Tibial nerve (tissue), 4 donors: ENCODE data around the gene MDFI.

Experiments used
- EP300 ChIP-seq, 2 donors: sonication (generic); formaldehyde crosslinking; IDR thresholded peaks; one replicate each; pipeline ENCODE4 v1.6.1; 2017; ENCODE audit warnings: antibody characterized with exemption in 2 of 2, mild to moderate bottlenecking in 1 of 2
- POLR2A ChIP-seq, 2 donors: fragments of 450-650 bp; IDR thresholded peaks; one replicate each; pipeline ENCODE4 v1.6.1; 2017; ENCODE audit warnings: antibody characterized with exemption in 2 of 2, mild to moderate bottlenecking in 2 of 2, moderate library complexity in 2 of 2
- TF ChIP-seq, protein P1 (sequence below), 5 experiments: fragments of 200-600 bp in 3 of 5; fragments of 450-650 bp in 2 of 5; sonication (generic) in 3 of 5; IDR thresholded peaks; one replicate each; pipeline ENCODE4 v1.5.1; 2016 to 2019; ENCODE audit warnings: antibody characterized with exemption in 5 of 5, mild to moderate bottlenecking in 3 of 5, moderate library complexity in 2 of 5

DNA sequence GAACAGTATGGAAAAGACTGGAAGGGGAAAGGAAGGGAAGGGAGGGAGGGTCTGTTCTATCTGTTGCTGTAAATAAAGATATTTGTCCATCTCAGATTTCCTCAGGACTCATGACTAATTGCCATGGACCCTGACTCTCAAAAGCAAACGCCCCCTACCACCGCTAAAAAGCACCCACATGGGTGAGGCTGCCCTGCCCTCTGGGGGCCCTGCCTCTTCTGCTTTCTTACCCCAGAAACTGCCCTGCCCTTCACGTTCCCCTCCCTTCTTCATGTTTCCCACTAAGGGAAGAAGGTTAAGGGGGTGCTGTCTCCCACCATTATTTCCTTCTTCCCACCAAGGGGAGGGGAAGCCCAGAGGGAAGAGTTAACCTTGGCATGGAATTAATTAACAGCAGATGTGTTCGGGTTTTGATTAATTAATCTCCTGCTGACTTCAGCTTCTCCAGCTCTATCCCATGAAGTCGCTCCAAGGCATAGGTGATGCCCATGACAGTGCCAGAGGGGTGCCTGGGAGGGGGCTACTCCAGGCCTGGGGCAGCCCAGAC is 16.0 kb downstream of the MDFI start:
- TF ChIP-seq POLR2A (IDR thresholded peaks at IDR 0.05) (no peak), EP300 (IDR thresholded peaks at IDR 0.05) (no peak)
- TF ChIP-seq, protein P1, sequence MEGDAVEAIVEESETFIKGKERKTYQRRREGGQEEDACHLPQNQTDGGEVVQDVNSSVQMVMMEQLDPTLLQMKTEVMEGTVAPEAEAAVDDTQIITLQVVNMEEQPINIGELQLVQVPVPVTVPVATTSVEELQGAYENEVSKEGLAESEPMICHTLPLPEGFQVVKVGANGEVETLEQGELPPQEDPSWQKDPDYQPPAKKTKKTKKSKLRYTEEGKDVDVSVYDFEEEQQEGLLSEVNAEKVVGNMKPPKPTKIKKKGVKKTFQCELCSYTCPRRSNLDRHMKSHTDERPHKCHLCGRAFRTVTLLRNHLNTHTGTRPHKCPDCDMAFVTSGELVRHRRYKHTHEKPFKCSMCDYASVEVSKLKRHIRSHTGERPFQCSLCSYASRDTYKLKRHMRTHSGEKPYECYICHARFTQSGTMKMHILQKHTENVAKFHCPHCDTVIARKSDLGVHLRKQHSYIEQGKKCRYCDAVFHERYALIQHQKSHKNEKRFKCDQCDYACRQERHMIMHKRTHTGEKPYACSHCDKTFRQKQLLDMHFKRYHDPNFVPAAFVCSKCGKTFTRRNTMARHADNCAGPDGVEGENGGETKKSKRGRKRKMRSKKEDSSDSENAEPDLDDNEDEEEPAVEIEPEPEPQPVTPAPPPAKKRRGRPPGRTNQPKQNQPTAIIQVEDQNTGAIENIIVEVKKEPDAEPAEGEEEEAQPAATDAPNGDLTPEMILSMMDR (IDR thresholded peaks at IDR 0.05), result no peak
